Testis (tissue), 3 donors: ENCODE measurements around the gene SYNE1. TPM values are rescaled to one million over a fixed set of nuclear protein-coding genes. Genes with fewer than 3 reads are reported as not detected.

Experiments used
- DNase-seq: peaks from one replicate; pipeline ENCODE4 v3.0.0-alpha.2; 2019
- H3K27ac ChIP-seq, 2 donors: fragments of 200-600 bp; sonication (generic); one replicate each; pipeline ENCODE4 v1.5.1; 2019
- H3K27me3 ChIP-seq: fragments of 200-600 bp; sonication (generic); one replicate; pipeline ENCODE4 v1.5.1; 2019
- H3K36me3 ChIP-seq: fragments of 200-600 bp; sonication (generic); one replicate; pipeline ENCODE4 v1.5.1; 2017; ENCODE audit warnings: low read depth; ENCODE audit errors: missing control alignments
- H3K4me1 ChIP-seq: fragments of 200-600 bp; sonication (generic); one replicate; pipeline ENCODE4 v1.5.1; 2019
- H3K4me3 ChIP-seq, 2 donors: fragments of 200-600 bp; sonication (generic); one replicate each; pipeline ENCODE4 v1.5.1; 2017 to 2019
- H3K9me3 ChIP-seq: fragments of 200-600 bp; sonication (generic); one replicate; pipeline ENCODE4 v1.5.1; 2017
- POLR2A ChIP-seq: fragments of 450-650 bp; IDR thresholded peaks from one replicate; pipeline ENCODE4 v1.6.1; 2017; ENCODE audit warnings: antibody characterized with exemption, mild to moderate bottlenecking, moderate library complexity
- WGBS, 2 donors: methylation state at CpG; one replicate each; pipeline ENCODE4 v1.1.5; 2018; 5-methylcytosine and 5-hydroxymethylcytosine counted together
- intact Hi-C: fragments of 100-400 bp; cut with DNase I; formaldehyde crosslinking; loops from one replicate; pipeline ENCODE4 v1.15.1; 2023; ENCODE audit warnings: low total_unique reads
- polyA plus RNA-seq: library from polyadenylated mRNA; stranded (reverse); fragments of 350-450 nt; fragmentation: Illumina TruSeq; extraction: RNeasy Lipid Tissue Mini Kit (QIAGEN cat#74804); gene quantifications from one replicate; pipeline ENCODE4 v1.2.3, GENCODE V29; 2014; ENCODE audit warnings: low read depth, low replicate concordance; ENCODE audit not compliant: insufficient read depth
- total RNA-seq, 2 donors: library from RNA; depleted of rRNA; stranded (reverse); fragments of >200 nt; gene quantifications; one replicate each; pipeline ENCODE4 v1.2.3, GENCODE V29; 2016
- TF ChIP-seq, protein P1 (sequence below), 3 experiments: fragments of 450-650 bp in 2 of 3; fragments of 200-600 bp in 1 of 3; sonication (generic) in 1 of 3; IDR thresholded peaks; one replicate each; pipeline ENCODE4 v1.5.1; 2016 to 2019; ENCODE audit warnings: antibody characterized with exemption in 3 of 3, mild to moderate bottlenecking in 2 of 3, moderate library complexity in 1 of 3

SYNE1 gene
- total and polyA plus RNA-seq, 3 donors from 2014 or later: 57.2 to 255 (median 228) TPM

DNA sequence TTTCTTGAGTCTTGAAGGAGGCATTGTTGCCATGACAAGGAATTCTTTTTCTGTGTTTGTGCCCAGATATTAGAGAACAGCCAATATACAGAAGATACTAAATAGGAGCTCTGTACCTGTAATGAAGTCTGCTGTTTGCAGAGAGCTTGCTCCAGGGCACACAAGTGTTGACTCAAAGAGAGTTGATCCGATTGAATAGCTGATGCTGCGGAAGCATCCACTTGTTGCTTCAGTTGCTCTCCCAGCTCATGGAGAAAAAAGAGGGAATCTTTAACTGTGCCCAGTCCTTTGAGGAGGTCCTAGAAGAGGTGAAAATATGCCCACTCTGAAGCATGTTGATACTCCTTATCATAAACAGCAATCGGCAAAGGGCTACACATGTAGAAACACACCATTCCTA is 418.3 kb downstream of the SYNE1 start:
- no peaks in the 10 kb centered on the region for H3K36me3 ChIP-seq
- TF ChIP-seq, protein P1, sequence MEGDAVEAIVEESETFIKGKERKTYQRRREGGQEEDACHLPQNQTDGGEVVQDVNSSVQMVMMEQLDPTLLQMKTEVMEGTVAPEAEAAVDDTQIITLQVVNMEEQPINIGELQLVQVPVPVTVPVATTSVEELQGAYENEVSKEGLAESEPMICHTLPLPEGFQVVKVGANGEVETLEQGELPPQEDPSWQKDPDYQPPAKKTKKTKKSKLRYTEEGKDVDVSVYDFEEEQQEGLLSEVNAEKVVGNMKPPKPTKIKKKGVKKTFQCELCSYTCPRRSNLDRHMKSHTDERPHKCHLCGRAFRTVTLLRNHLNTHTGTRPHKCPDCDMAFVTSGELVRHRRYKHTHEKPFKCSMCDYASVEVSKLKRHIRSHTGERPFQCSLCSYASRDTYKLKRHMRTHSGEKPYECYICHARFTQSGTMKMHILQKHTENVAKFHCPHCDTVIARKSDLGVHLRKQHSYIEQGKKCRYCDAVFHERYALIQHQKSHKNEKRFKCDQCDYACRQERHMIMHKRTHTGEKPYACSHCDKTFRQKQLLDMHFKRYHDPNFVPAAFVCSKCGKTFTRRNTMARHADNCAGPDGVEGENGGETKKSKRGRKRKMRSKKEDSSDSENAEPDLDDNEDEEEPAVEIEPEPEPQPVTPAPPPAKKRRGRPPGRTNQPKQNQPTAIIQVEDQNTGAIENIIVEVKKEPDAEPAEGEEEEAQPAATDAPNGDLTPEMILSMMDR (IDR thresholded peaks at IDR 0.05): no peak
- no peak for TF ChIP-seq POLR2A
- 89 to 91% methylated on average over 3 of the region's 3 CpGs for WGBS, 2 donors
- H3K27ac ChIP-seq: no peak overlapping the region
- H3K4me1 ChIP-seq: no peaks in the 10 kb centered on the region
- H3K9me3 ChIP-seq: no peaks in the 10 kb centered on the region
- DNase-seq: no peak
- no peaks in the 10 kb centered on the region for H3K27me3 ChIP-seq
- intact Hi-C loops: no loop called here
- no peak overlapping the region for H3K4me3 ChIP-seq

DNA sequence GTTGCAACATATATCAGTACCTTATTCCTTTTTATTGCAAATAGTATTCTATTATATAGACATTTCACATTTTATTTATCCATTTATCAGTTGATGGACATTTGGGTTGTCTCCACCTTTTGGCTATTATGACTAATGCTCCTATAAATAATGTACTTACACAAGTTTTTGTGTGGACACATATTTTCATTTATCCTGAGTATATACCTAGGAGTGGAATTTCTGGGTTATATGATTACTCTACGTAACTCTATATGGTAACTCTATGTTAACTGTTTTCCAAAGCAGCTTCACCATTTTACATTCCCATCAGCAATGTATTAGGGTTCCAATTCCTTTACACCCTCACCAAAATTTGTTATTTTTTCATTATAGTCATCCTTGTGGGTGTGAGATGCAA is 424.7 kb downstream of the SYNE1 start:
- intact Hi-C loops: no loop called here
- no peak for TF ChIP-seq POLR2A
- TF ChIP-seq, protein P1 (IDR thresholded peaks at IDR 0.05): no peak
- Histone ChIP-seq H3K27ac (no peak overlapping the region), H3K9me3 (no peaks in the 10 kb centered on the region), H3K36me3 (no peaks in the 10 kb centered on the region), H3K27me3 (no peaks in the 10 kb centered on the region), H3K4me1 (no peaks in the 10 kb centered on the region), H3K4me3 (no peak overlapping the region)
- DNase-seq: no peak
- WGBS, 2 donors: 95 to 100% methylated on average over 1 of the region's 1 CpG

DNA sequence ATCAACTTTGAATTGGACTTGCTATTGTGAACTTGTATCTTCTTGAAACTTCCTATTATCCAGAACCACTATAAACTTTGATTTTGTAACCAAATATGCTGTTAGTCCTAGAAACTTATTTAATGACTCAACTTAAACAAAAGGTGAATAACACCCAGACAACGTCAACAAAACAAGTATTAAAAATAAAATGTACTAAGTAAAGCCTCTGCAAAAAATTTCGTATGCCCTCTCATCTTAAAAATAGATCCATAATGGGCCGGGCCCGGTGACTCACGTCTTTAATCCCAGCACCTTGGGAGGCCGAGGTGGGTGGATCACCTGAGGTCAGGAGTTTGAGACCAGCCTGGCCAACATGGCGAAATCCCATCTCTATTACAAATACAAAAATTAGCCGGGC is 428.0 kb downstream of the SYNE1 start:
- Histone ChIP-seq H3K9me3 (no peaks in the 10 kb centered on the region), H3K27me3 (no peaks in the 10 kb centered on the region), H3K36me3 (no peaks in the 10 kb centered on the region), H3K4me3 (no peak overlapping the region), H3K27ac (no peak overlapping the region), H3K4me1 (no peaks in the 10 kb centered on the region)
- DNase-seq: no peak
- WGBS, 2 donors: 86 to 94% methylated on average over 8 of the region's 8 CpGs
- intact Hi-C loops: no loop called here
- TF ChIP-seq POLR2A: no peak
- TF ChIP-seq, protein P1 (IDR thresholded peaks at IDR 0.05): no peak

DNA sequence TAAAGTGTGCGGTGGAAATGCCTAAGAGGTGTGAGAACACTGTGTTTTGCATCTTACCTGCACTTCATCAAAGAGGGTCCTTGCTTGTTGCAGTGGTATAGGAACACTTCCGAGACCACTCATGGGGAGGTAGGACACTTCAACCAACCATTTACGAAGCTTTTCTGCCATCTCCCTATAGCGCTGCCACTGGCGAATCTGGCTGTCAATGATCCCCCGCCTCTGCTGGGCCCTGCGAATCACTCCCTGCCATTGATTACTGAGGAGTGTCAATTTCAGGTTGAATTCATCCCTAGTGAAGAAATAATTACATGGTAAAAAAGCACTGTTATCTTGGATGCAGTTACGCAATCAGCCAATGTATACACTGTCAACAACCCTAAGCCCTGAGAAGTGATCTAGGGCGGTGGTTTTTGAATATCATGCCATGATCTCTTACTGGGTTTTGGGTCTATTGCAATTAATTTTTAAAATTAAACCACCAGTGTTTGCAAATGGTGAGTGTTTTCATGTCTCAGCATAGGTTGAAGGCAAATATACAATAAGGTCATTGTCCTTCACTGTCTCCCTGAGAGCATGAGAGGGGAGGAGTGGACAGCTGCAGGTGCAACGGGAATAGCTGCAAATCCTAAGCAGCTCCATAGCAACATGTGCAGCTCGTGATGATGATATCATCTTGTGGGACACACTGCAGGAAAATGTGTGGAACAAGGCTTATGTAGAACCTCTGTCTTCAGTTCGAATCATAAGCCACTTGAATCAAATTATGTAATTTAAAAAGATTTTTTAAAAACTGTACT is 429.0 kb downstream of the SYNE1 start:
- H3K4me1 ChIP-seq: no peaks in the 10 kb centered on the region
- 88% methylated on average over 12 of the region's 12 CpGs for WGBS, 2 donors
- H3K27me3 ChIP-seq: no peaks in the 10 kb centered on the region
- TF ChIP-seq, protein P1 (IDR thresholded peaks at IDR 0.05): no peak
- no peak for TF ChIP-seq POLR2A
- no peak overlapping the region for H3K4me3 ChIP-seq
- intact Hi-C loops: no loop called here
- no peaks in the 10 kb centered on the region for H3K36me3 ChIP-seq
- DNase-seq: no peak
- no peaks in the 10 kb centered on the region for H3K9me3 ChIP-seq
- no peak overlapping the region for H3K27ac ChIP-seq
